ENCODE data around the gene SPDYE2. TPM values are rescaled to one million over a fixed set of nuclear protein-coding genes. Genes with fewer than 3 reads are reported as not detected.
"Not testable (repeated sequence)": the region's sequence is repeated elsewhere in the genome, so short reads cannot be mapped to it uniquely, and the experiment has no call there.

The SPDYE2 gene, protein sequence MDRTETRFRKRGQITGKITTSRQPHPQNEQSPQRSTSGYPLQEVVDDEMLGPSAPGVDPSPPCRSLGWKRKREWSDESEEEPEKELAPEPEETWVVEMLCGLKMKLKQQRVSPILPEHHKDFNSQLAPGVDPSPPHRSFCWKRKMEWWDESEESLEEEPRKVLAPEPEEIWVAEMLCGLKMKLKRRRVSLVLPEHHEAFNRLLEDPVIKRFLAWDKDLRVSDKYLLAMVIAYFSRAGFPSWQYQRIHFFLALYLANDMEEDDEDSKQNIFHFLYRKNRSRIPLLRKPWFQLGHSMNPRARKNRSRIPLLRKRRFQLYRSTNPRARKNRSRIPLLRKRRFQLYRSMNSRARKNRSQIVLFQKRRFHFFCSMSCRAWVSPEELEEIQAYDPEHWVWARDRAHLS
- total RNA-seq: not detected
- long read RNA-seq, partial matches to known transcripts: 0 of 8 reads
- long read RNA-seq, other reads (novel, unspliced or antisense): 8 of 8 reads

DNA sequence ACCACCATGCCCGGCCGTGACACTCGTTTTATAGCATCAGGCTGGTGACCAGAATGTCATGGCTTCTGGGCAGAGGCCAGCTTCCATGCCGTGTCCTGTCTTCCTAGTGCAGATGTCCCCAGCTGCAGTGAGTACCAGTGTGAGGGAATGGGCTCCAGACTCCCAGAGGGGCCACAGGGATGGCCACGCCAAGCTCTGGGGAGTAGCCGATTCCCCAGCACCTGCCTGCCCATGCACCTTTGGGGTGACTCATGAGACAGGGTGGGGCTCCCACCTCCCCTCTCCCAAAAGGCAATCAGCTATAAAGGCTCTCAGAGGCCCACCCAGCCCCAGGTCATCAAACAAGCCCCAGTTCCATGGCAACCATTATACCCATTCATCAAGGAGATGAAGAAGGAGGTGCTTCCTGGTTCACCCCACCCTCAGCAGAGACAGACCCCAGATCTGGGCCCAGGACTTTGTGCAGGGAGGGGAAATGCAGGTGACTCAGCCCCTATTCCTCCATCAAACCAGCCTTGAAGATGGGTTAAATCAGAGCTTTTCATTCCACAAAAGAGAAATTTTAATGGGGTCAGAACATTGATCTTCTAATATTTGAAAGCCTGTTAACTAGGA is at the start of gene SPDYE2:
Gene SPDYE2, plus strand, starts transcription at position 419 of the 615 bp plus-strand sequence. CDS start 2,030 bp downstream, outside the sequence.
- H3K4me3 ChIP-seq; H3K9me3 ChIP-seq (replicated peaks); H3K27ac ChIP-seq (replicated peaks); H3K36me3 ChIP-seq; intact Hi-C loops (cut with micrococcal nuclease); H3K4me1 ChIP-seq; H3K27me3 ChIP-seq (ENCODE audit: low read depth); DNase-seq: not testable (repeated sequence)

DNA sequence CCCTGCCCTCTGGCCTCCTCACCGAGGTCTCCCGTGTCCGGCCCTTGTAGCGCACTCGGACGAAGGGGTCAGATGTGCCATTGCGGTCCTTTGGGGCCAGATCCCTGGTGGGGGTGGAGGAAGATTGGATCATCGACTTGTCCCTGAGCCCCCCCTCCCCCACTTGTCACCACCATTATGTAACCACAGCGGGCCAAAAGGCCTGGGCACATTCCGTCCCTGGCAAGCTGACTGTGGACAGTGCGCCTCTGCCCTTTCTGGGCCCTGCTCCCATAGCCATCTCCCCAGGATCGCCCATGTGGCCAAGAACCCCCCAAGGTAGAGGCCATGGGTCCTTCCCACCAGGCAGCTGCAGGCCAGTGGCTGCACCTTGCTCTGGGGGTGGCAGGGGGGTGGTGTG is 47.9 kb upstream of the SPDYE2 start:
- H3K36me3 ChIP-seq; H3K27ac ChIP-seq (replicated peaks); H3K9me3 ChIP-seq (replicated peaks); DNase-seq; H3K27me3 ChIP-seq (ENCODE audit: low read depth); H3K4me3 ChIP-seq; intact Hi-C loops (cut with micrococcal nuclease); H3K4me1 ChIP-seq: not testable (repeated sequence)

- DNase-seq: peak; percentile 10
- H3K27ac ChIP-seq (replicated peaks): not testable (repeated sequence)
Observed at GRCh38 chr7:102505298-102506185, 45.5 kb upstream of the SPDYE2 start.

DNA sequence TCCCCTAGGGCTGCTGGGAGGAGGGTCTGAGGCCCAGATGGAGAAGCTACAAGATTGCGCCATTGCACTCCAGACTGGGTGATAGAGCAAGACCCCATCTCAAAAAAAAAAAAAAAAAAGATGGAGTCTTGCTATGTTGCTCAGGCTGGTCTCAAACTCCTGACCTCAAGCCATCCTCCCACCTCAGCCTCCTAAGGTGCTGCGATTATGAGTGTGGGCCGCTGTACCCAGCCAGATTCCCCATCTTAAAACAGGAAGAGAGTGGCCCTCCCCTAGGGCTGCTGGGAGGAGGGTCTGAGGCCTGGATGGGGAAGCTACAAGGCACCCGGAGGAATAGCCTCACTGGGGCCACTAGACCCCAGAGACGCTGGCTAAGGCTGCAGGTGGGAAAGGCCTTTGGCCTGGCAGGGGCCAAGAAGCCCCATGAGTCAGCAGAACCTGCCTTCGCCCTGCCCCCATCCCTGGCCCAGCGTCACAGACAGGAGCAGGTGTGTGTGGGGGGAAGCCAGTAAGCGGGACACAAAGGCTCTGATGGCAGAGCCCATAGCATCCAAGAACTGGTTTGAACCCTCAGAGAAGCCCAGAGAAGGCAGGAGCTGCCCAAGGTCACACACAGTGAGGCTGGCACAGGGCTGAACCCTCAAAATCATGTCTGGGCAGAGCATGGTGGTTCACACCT is 43.5 kb upstream of the SPDYE2 start:
- H3K27me3 ChIP-seq (ENCODE audit: low read depth); H3K27ac ChIP-seq (replicated peaks); H3K36me3 ChIP-seq; H3K4me3 ChIP-seq; intact Hi-C loops (cut with micrococcal nuclease); H3K4me1 ChIP-seq; H3K9me3 ChIP-seq (replicated peaks): not testable (repeated sequence)
- peak; percentile 15 for DNase-seq

More at GRCh38 chr7:102505298-102506185, 45.5 kb upstream of the SPDYE2 start:
- H3K27me3 ChIP-seq (ENCODE audit: low read depth); H3K4me1 ChIP-seq; H3K4me3 ChIP-seq; intact Hi-C loops (cut with micrococcal nuclease); H3K36me3 ChIP-seq; H3K9me3 ChIP-seq (replicated peaks): not testable (repeated sequence)

DNA sequence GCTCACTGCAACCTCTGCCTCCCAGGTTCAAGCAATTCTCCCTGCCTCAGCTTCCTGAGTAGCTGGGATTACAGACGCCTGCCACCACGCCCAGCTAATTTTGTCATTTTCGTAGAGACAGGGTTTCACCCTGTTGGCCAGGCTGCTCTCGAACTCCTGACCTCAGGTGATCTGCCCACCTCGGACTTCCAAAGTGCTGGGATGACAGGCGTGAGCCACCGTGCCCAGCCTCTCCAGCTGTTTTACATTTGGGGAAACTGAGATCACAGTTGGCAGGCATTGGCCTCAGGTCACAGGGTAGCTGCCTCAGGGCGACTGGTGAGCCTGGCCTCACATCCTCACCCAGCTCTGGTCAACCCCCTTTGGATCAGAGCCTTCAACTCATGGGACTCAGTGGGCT is 40.5 kb upstream of the SPDYE2 start:
- H3K4me1 ChIP-seq; H3K27me3 ChIP-seq (ENCODE audit: low read depth); H3K9me3 ChIP-seq (replicated peaks); H3K36me3 ChIP-seq; H3K27ac ChIP-seq (replicated peaks); intact Hi-C loops (cut with micrococcal nuclease); H3K4me3 ChIP-seq: not testable (repeated sequence)
- peak; percentile 13 for DNase-seq

DNA sequence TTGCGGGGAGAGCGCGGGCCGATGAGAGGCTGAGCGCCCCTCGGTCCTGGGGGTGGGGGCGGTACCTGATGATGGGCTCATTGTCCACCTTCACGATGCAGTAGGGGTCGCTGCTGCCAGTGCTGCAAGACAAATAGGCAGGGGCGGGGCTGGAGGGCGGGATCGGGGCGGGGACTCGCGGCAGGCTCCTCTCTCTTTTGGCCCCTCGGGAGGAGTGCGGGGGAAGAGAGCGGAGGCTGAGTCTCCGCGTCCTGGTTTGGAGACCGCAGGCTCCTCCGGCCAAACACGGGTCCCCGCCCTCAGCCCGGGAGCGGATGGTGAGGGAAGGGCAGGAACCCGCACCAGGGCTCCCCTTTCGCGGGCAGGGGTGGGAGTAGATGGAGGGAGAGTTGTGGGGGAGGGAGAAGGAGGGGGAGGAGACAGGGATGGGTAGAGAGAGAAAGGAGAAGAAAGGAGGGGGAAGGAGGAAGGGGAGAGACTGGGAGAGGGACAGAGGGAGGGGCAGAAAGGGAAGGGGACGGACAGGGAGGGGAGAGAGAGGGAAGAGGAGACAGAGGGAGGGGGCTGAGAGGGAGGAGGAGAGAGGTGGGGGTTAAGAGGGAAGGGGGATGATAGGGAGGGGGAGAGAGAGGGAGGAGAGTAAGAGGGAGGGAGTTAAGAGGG is 39.0 kb upstream of the SPDYE2 start:
- H3K4me3 ChIP-seq; H3K9me3 ChIP-seq (replicated peaks); H3K4me1 ChIP-seq; DNase-seq; H3K27ac ChIP-seq (replicated peaks); H3K27me3 ChIP-seq (ENCODE audit: low read depth); intact Hi-C loops (cut with micrococcal nuclease); H3K36me3 ChIP-seq: not testable (repeated sequence)

- Histone ChIP-seq H3K27ac (replicated peaks) (peak overlapping the region; percentile 85), H3K4me3 (peak overlapping the region; percentile 47)
- intact Hi-C loops (cut with micrococcal nuclease); H3K36me3 ChIP-seq; H3K27me3 ChIP-seq (ENCODE audit: low read depth); H3K9me3 ChIP-seq (replicated peaks); H3K4me1 ChIP-seq: not testable (repeated sequence)
- peak; percentile 33 for DNase-seq
Observed at GRCh38 chr7:102512642-102513221, 38.3 kb upstream of the SPDYE2 start.

- H3K36me3 ChIP-seq; H3K9me3 ChIP-seq (replicated peaks); H3K27me3 ChIP-seq (ENCODE audit: low read depth); intact Hi-C loops (cut with micrococcal nuclease); H3K4me1 ChIP-seq; H3K4me3 ChIP-seq: not testable (repeated sequence)
- H3K27ac ChIP-seq (replicated peaks): peak overlapping the region; percentile 51
- DNase-seq: peak; percentile 11
Observed at GRCh38 chr7:102514881-102515721, 35.9 kb upstream of the SPDYE2 start.

GRCh38 chr7:102515889-102516288 is 35.1 kb upstream of the SPDYE2 start:
- H3K27ac ChIP-seq (replicated peaks); H3K4me3 ChIP-seq; H3K27me3 ChIP-seq (ENCODE audit: low read depth); intact Hi-C loops (cut with micrococcal nuclease); H3K36me3 ChIP-seq; DNase-seq; H3K4me1 ChIP-seq; H3K9me3 ChIP-seq (replicated peaks): not testable (repeated sequence)

GRCh38 chr7:102516951-102517350 is 34.1 kb upstream of the SPDYE2 start:
- H3K9me3 ChIP-seq (replicated peaks); DNase-seq; H3K36me3 ChIP-seq; H3K4me1 ChIP-seq; H3K4me3 ChIP-seq; H3K27ac ChIP-seq (replicated peaks); H3K27me3 ChIP-seq (ENCODE audit: low read depth); intact Hi-C loops (cut with micrococcal nuclease): not testable (repeated sequence)

- intact Hi-C loops (cut with micrococcal nuclease); H3K27ac ChIP-seq (replicated peaks); H3K9me3 ChIP-seq (replicated peaks); H3K4me1 ChIP-seq; H3K27me3 ChIP-seq (ENCODE audit: low read depth); H3K36me3 ChIP-seq: not testable (repeated sequence)
- peak within 1 kb of the TSS; percentile 46 for H3K4me3 ChIP-seq
- peak; percentile 23 for DNase-seq
Observed at GRCh38 chr7:102517550-102518147, 33.4 kb upstream of the SPDYE2 start, which contains the start of gene RASA4B. Gene RASA4B (minus strand): TSS chr7:102517777. CDS start chr7:102517710, 67 bp downstream.
